GM12891 (cell line): Measurements from ENCODE around the gene CDC20B.

Experiments
- POLR2A ChIP-seq: IDR thresholded peaks from 2 replicates; pipeline ENCODE4 v1.6.1; 2011; ENCODE audit warnings: low read depth, low read length, control low read depth
- TAF1 ChIP-seq: IDR thresholded peaks from 2 replicates; pipeline ENCODE4 v1.6.1; 2011; ENCODE audit warnings: low read depth, low read length, control low read depth

DNA sequence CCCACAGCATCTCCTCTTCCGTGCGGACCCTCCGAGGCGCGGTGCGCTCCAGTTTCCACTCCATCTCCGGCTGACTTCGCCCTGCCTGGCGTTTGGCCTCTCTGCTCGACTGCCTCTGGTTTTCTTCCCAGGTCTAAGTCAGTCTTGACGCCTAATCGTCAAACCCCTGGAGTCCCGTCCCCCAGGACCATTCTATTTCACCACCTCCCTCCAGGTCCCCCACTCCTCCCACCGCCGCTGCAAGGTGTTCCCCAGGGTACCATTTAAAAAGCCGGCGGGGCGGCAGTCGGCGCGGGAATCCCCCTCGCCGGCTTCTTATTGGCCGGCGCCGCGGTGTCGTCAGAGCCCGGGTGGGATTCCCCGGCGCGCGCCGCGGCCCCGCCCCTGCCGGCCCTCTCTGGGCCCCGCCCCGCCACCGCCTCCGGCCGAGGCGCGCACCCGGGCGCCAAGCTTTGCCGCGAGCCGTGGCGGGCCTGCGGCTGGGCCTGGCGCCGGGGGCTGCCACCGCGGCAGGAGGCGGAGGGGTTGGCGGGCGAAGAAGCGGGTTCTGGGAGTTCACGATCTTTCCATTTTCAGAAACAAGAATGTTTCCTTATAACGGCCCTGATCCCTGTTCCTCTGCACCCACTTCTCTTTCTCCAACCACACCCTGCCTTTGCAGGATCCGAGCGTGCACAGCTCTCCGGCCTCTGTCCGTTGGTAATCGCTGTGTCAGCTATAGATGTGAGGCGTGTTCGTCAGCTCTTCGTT lies at the start of gene CDC20B:
- TF ChIP-seq POLR2A (no peak), TAF1 (no peak)
